OCI-LY3 (cell line): ENCODE data around the gene NUCKS1.

Source experiments
- EZH2phosphoT487 ChIP-seq: fragments of 200-600 bp; shearing (Covaris generic); IDR thresholded peaks from 2 replicates; pipeline ENCODE4 v1.6.1; 2018; ENCODE audit warnings: antibody characterized with exemption, mixed run types, low read depth
- TF ChIP-seq, protein P1 (sequence below): fragments of 200-600, 300-600 bp; sonication (generic); IDR thresholded peaks from 2 replicates; pipeline ENCODE4 v1.5.1; 2014; ENCODE audit warnings: antibody characterized with exemption, low read length, low read depth

DNA sequence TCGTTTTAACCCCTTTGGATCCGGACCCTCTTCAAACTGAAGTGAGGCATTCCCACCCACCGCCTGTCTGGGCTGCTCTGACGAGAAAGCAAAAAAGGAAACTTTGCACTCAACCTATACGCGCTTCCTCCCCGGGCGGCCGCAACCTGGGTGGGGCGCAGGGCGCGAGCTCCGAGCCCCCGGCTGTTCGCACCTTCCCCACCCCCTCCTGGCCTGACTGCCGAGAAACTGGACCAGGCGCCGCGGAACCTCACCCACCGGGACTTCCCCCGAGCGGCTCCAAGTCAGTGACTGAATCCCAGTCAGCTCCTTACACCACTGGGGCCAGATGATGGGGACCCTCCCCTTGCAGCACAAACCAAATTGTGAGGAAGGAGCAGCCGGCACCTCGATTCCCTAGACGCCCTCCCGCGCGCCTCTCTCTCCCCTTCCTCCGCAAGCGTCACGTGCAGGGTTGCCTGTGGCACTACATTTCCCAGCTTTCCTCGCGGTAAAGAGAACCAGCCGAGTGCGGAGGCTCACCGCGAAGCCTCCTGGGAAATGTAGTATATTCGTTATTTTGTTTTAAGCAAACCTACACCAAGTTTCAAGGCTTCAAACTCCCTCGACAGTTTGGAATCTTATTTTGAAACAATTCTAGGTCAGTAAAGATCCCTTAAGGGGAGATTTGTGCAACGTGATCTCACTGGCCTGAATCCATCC is 25.2 kb upstream of the NUCKS1 start, which contains the start of gene RAB29:
- TF ChIP-seq EZH2phosphoT487: no peak
- TF ChIP-seq, protein P1, sequence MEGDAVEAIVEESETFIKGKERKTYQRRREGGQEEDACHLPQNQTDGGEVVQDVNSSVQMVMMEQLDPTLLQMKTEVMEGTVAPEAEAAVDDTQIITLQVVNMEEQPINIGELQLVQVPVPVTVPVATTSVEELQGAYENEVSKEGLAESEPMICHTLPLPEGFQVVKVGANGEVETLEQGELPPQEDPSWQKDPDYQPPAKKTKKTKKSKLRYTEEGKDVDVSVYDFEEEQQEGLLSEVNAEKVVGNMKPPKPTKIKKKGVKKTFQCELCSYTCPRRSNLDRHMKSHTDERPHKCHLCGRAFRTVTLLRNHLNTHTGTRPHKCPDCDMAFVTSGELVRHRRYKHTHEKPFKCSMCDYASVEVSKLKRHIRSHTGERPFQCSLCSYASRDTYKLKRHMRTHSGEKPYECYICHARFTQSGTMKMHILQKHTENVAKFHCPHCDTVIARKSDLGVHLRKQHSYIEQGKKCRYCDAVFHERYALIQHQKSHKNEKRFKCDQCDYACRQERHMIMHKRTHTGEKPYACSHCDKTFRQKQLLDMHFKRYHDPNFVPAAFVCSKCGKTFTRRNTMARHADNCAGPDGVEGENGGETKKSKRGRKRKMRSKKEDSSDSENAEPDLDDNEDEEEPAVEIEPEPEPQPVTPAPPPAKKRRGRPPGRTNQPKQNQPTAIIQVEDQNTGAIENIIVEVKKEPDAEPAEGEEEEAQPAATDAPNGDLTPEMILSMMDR: no peak
